Spleen (tissue), 11 donors: ENCODE results near the gene RIBC2. TPM values are rescaled to one million over a fixed set of nuclear protein-coding genes. Genes with fewer than 3 reads are reported as not detected.
"Not testable (repeated sequence)": the region's sequence is repeated elsewhere in the genome, so short reads cannot be mapped to it uniquely, and the experiment has no call there.

Source experiments
- DNase-seq: peaks from one replicate; pipeline ENCODE4 v3.0.0-alpha.2; 2020
- H3K27ac ChIP-seq, 8 donors: fragments of 200-600 bp; sonication (generic) in 7 of 8; 1 replicate in 4 of 8; 2 replicates in 4 of 8; pipeline versions ENCODE4 v1.5.0 to v1.8.0; 2016 to 2021; ENCODE audit warnings: inconsistent platforms in 4 of 8, mild to moderate bottlenecking in 4 of 8, moderate library complexity in 1 of 8
- H3K27me3 ChIP-seq, 7 donors: fragments of 200-600 bp; sonication (generic) in 6 of 7; replicated peaks in 1 of 7; 1 replicate in 4 of 7; 2 replicates in 3 of 7; pipeline versions ENCODE4 v1.5.0 to v1.8.0; 2016 to 2021; ENCODE audit warnings: inconsistent platforms in 3 of 7, mild to moderate bottlenecking in 1 of 7
- H3K36me3 ChIP-seq, 6 donors: fragments of 200-600 bp; sonication (generic) in 5 of 6; 1 replicate in 4 of 6; 2 replicates in 2 of 6; pipeline versions ENCODE4 v1.5.0 to v1.8.0; 2016 to 2021; ENCODE audit warnings: inconsistent platforms in 2 of 6
- H3K4me1 ChIP-seq, 6 donors: fragments of 200-600 bp; sonication (generic) in 5 of 6; 1 replicate in 3 of 6; 2 replicates in 3 of 6; pipeline versions ENCODE4 v1.5.0 to v1.8.0; 2016 to 2021; ENCODE audit warnings: inconsistent platforms in 3 of 6
- H3K4me3 ChIP-seq, 8 donors: fragments of 200-600 bp; sonication (generic) in 7 of 8; 1 replicate in 4 of 8; 2 replicates in 4 of 8; pipeline versions ENCODE4 v1.5.0 to v1.8.0; 2016 to 2021; ENCODE audit warnings: inconsistent platforms in 4 of 8, mild to moderate bottlenecking in 4 of 8, moderate library complexity in 2 of 8
- H3K9me3 ChIP-seq, 8 donors: fragments of 200-600 bp; sonication (generic) in 7 of 8; 1 replicate in 4 of 8; 2 replicates in 4 of 8; pipeline versions ENCODE4 v1.5.0 to v1.8.0; 2016 to 2021; ENCODE audit warnings: inconsistent platforms in 4 of 8
- CTCF ChIP-seq, 11 experiments: fragments of 200-600 bp in 7 of 11; fragments of 450-650 bp in 4 of 11; sonication (generic) in 4 of 11; IDR thresholded peaks in 8 of 11; conservative IDR thresholded peaks in 3 of 11; 1 replicate in 7 of 11; 2 replicates in 4 of 11; pipeline versions ENCODE4 v1.4.0 to v1.8.0; 2016 to 2021; ENCODE audit warnings: antibody characterized with exemption in 11 of 11, inconsistent platforms in 4 of 11, mild to moderate bottlenecking in 1 of 11
- POLR2A ChIP-seq, 3 donors: fragments of 450-650 bp; IDR thresholded peaks; one replicate each; pipeline ENCODE4 v1.5.1; 2017; ENCODE audit warnings: antibody characterized with exemption in 3 of 3, mild to moderate bottlenecking in 1 of 3
- POLR2AphosphoS5 ChIP-seq, 3 donors: sonication (generic); formaldehyde crosslinking; IDR thresholded peaks; one replicate each; pipeline ENCODE4 v1.5.1; 2017; ENCODE audit warnings: antibody characterized with exemption in 3 of 3
- WGBS, 5 donors: extraction: QIAGEN DNeasy Blood & Tissue Kit in 3 of 5; methylation state at CpG; one replicate each; pipeline versions ENCODE4 v1.1.5 to v1.1.7; 2013 to 2018; 5-methylcytosine and 5-hydroxymethylcytosine counted together
- intact Hi-C: fragments of 100-400 bp; cut with DNase I; formaldehyde crosslinking; loops from one replicate; pipeline ENCODE4 v1.15.0; 2023; ENCODE audit warnings: low total_unique reads
- polyA plus RNA-seq, 3 donors: library from polyadenylated mRNA; stranded (reverse); fragments of 200-250 nt; gene quantifications; one replicate each; pipeline ENCODE4 v1.2.1, GENCODE V29; 2013
- total RNA-seq, 7 donors: library from RNA; depleted of rRNA in 3 of 7; stranded (reverse); fragments of >200 nt in 3 of 7; fragmentation: NEBNext Ultra II Directional in 4 of 7; extraction: Animal tissue kit (Norgen Biotek cat#: 25700) in 4 of 7; gene quantifications; one replicate each; pipeline versions ENCODE4 v1.1.0 to v1.2.1, GENCODE V29; 2016 to 2021
- donor health status: healthy with polysubstance abuse.
- donor health status: DM: no; HTN: no; CAD: no; lungs with moderate emphysema.
- donor health status: DM: no; HTN: no; CAD: no.
- donor health status: Bipolar disorder and iron deficiency.
- donor health status: healthy.
- donor health status: DM: no; HTN: no; CAD: no.
- donor health status: DM: yes; HTN: yes; CAD: no.

Gene RIBC2
- total and polyA plus RNA-seq, 10 donors = 0.27 to 0.83 (median 0.37) TPM; not detected in 4

DNA sequence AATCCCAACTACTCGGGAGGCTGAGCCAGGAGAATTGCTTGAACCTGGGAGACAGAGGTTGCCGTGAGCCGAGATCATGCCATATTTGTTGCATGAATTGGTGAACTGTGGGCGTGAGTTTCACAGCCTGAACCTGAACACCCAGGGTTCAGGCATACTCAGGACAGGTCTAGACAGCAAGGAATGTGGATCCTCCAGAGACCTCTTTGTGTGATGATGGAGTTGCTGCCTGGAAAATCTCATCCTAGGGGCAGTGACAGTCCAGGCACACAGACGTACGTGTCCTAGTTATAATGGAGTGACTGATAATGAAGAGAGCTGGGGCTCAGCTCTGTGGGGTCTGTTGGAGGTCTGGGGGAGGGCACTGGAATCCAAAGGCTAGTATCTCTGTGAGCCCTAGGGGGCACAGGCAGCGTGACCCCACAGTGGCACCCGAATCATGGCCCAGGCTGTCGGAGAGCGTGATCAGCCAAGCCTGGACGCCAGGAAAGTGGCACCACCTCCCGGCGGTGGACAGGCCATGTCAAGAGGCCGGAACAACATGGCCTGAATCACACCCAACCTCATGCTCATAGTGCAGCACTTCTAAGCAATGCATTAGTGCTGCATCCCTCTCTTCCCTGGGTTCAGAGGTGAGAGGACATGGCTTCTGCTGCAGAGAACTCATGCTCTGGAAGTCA, 31.7 kb downstream of the RIBC2 start:
- H3K9me3 ChIP-seq = no peaks in the 10 kb centered on the region
- DNase-seq = no peak
- H3K4me1 ChIP-seq = no peaks in the 10 kb centered on the region
- intact Hi-C loops = loop anchor here (10.0 kb wide), 1 partner anchor 110 kb away; no protein-coding TSS in a partner anchor
- H3K27me3 ChIP-seq = peaks cover 0 to 6% (median 0%) of the 10 kb centered on the region in 7 donors
- H3K4me3 ChIP-seq = no peak overlapping the region
- no peak for TF ChIP-seq POLR2AphosphoS5 (IDR thresholded peaks at IDR 0.05)
- TF ChIP-seq POLR2A (IDR thresholded peaks at IDR 0.05) = no peak
- H3K36me3 ChIP-seq = no peaks in the 10 kb centered on the region
- WGBS, 5 donors = 88 to 95% (median 89%) methylated on average over 11 to 14 of the region's 14 CpGs
- no peak overlapping the region for H3K27ac ChIP-seq

DNA sequence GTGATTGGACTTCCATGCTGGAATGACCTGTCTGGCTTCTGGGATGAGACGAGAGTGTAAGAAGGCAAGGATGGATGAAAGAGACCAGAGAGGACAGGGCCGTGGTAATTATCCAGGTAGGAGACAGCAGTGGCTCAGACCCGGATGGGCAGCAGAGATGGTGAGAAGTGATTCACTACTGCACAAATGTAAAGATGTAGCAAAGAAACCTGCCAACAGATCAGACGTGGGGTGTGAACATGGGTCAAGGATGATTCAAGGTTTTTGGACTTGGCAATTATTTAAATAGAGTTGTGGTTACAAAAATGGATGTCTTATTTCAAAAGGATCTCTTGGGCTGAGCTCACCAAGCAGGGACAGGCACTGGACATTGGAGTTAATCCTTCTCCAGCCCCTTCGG, 32.7 kb downstream of the RIBC2 start:
- intact Hi-C loops = loop anchor here (10.0 kb wide), 1 partner anchor 109 kb away; no protein-coding TSS in a partner anchor
- no peaks in the 10 kb centered on the region for H3K36me3 ChIP-seq
- no peak for DNase-seq
- 80 to 87% (median 86%) methylated on average over 5 of the region's 5 CpGs for WGBS, 5 donors
- H3K4me1 ChIP-seq = no peaks in the 10 kb centered on the region
- peaks cover 0 to 3% (median 0%) of the 10 kb centered on the region in 7 donors for H3K27me3 ChIP-seq
- no peaks in the 10 kb centered on the region for H3K9me3 ChIP-seq
- no peak overlapping the region for H3K4me3 ChIP-seq
- H3K27ac ChIP-seq = no peak overlapping the region
- no peak for TF ChIP-seq POLR2A (IDR thresholded peaks at IDR 0.05)
- no peak for TF ChIP-seq CTCF (IDR thresholded peaks at IDR 0.05 in 8 of 11, conservative IDR thresholded peaks at IDR 0.05 in 3 of 11)
- TF ChIP-seq POLR2AphosphoS5 (IDR thresholded peaks at IDR 0.05) = no peak

DNA sequence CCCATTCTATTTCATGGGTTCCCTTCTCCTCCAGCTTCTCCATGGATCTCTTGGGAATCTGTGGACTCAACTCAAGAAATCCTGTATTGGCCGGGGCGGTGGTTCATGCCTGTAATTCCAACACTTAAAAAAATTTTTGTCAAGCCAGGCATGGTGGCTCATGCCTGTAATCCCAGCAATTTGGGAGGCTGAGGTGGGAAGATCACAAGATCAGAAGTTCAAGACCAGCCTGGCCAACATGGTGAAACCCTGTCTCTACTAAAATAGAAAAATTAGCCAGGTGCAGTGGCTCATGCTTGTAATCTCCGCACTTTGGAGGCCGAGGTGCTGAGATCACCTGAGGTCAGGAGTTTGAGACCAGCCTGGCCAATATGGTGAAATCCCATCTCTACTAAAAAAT, 34.1 kb downstream of the RIBC2 start:
- H3K27ac ChIP-seq, H3K4me1 ChIP-seq, H3K27me3 ChIP-seq, H3K9me3 ChIP-seq, H3K4me3 ChIP-seq, DNase-seq, H3K36me3 ChIP-seq: not testable (repeated sequence)
- intact Hi-C loops = loop anchor here (10.0 kb wide), 1 partner anchor 107 kb away; no protein-coding TSS in a partner anchor
- WGBS, 5 donors = 88 to 93% (median 91%) methylated on average over 4 of the region's 4 CpGs

DNA sequence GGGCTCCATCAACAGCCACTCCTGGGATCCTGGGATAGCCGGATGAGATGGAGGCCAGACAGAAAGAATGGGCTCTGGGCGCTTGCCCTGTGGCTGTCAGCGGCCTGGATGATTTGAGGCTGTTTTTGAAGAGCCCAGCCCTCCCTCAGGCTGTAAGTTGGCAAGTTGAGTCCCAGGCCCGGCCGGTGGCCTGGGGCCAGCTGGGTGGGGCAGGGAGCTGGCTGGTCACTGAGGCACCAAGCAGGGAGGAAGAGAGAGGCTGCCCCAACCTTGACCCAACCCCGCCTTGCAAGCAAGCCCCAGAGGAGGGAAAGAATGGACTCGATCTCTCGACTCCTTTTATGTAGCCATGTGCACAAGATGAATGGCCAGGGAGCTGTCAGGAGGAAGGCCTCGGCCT, 34.9 kb downstream of the RIBC2 start:
- H3K9me3 ChIP-seq = no peaks in the 10 kb centered on the region
- WGBS, 5 donors = 65 to 85% (median 71%) methylated on average over 5 to 9 of the region's 9 CpGs
- DNase-seq = no peak
- peaks cover 0 to 8% (median 0%) of the 10 kb centered on the region in 7 donors for H3K27me3 ChIP-seq
- no peak overlapping the region for H3K27ac ChIP-seq
- TF ChIP-seq POLR2AphosphoS5 (IDR thresholded peaks at IDR 0.05) = no peak
- no peak for TF ChIP-seq CTCF (IDR thresholded peaks at IDR 0.05 in 8 of 11, conservative IDR thresholded peaks at IDR 0.05 in 3 of 11)
- TF ChIP-seq POLR2A (IDR thresholded peaks at IDR 0.05) = no peak
- no peaks in the 10 kb centered on the region for H3K36me3 ChIP-seq
- no peaks in the 10 kb centered on the region for H3K4me1 ChIP-seq
- no peak overlapping the region for H3K4me3 ChIP-seq
- intact Hi-C loops = loop anchor here (10.0 kb wide), 1 partner anchor 106 kb away; no protein-coding TSS in a partner anchor

- not testable (repeated sequence) for DNase-seq, H3K4me1 ChIP-seq, H3K9me3 ChIP-seq, H3K27ac ChIP-seq, H3K4me3 ChIP-seq, H3K36me3 ChIP-seq, H3K27me3 ChIP-seq
- WGBS, 5 donors = 72 to 93% (median 89%) methylated on average over 5 of the region's 5 CpGs
- intact Hi-C loops = loop anchor here (10.0 kb wide), 1 partner anchor 105 kb away; no protein-coding TSS in a partner anchor
Measured at GRCh38 chr22:45449442-45449841, 35.9 kb downstream of the RIBC2 start.
